ENCODE measurements around the gene GALNT13. TPM values are rescaled to one million over a fixed set of nuclear protein-coding genes. Genes with fewer than 3 reads are reported as not detected.

GALNT13 gene
- total and polyA plus RNA-seq, 2 donors from 2014 or later: 0.57 TPM; not detected in 1

DNA sequence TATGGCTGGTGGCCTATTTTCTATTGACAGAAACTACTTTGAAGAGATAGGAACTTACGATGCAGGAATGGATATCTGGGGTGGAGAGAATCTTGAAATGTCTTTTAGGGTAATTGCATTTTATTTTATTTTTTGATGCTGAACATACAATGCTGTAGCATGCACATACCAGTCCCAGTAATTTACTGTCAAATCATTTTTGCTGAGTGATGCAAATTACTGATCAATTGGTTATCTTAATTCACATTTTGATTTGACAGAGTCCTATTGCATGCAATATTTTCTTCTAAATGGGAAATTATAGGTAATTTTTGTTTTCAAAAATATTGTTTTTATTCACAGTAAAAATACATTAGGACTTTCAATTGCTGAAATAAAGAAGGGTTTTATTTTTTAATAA, 387.3 kb downstream of the GALNT13 start:
- DNase-seq (no peak), FAIRE-seq (no peak)
- Histone ChIP-seq H3K27me3 (ENCODE audit: control insufficient read depth, insufficient read depth, low read length) (no peaks in the 10 kb centered on the region), H3K9ac (ENCODE audit: low read length in 3 of 3) (no peak overlapping the region), H3K4me1 (ENCODE audit: control insufficient read depth in 2 of 3, insufficient read depth in 2 of 3, low read depth in 1 of 3, low read length in 3 of 3) (no peaks in the 10 kb centered on the region), H3K27ac (ENCODE audit: low read depth in 2 of 2, low read length in 2 of 2) (no peak overlapping the region), H3K9me3 (ENCODE audit: control insufficient read depth in 2 of 3, insufficient read depth in 1 of 3, low read length in 3 of 3) (no peaks in the 10 kb centered on the region), H3K4me3 (ENCODE audit: low read length in 3 of 3) (no peak overlapping the region), H3K36me3 (ENCODE audit: control insufficient read depth in 2 of 3, insufficient read depth in 3 of 3, low read length in 3 of 3) (no peaks in the 10 kb centered on the region)
- TF ChIP-seq, protein P1, sequence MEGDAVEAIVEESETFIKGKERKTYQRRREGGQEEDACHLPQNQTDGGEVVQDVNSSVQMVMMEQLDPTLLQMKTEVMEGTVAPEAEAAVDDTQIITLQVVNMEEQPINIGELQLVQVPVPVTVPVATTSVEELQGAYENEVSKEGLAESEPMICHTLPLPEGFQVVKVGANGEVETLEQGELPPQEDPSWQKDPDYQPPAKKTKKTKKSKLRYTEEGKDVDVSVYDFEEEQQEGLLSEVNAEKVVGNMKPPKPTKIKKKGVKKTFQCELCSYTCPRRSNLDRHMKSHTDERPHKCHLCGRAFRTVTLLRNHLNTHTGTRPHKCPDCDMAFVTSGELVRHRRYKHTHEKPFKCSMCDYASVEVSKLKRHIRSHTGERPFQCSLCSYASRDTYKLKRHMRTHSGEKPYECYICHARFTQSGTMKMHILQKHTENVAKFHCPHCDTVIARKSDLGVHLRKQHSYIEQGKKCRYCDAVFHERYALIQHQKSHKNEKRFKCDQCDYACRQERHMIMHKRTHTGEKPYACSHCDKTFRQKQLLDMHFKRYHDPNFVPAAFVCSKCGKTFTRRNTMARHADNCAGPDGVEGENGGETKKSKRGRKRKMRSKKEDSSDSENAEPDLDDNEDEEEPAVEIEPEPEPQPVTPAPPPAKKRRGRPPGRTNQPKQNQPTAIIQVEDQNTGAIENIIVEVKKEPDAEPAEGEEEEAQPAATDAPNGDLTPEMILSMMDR (IDR thresholded peaks at IDR 0.05; ENCODE audit: borderline replicate concordance, extremely low read depth, insufficient read depth): no peak
- intact Hi-C loops (cut with DNase I): no loop called here

GRCh38 chr2:154261473-154262027, 389.8 kb downstream of the GALNT13 start:
- no peaks in the 10 kb centered on the region for H3K4me1 ChIP-seq (ENCODE audit: control insufficient read depth in 2 of 3, insufficient read depth in 2 of 3, low read depth in 1 of 3, low read length in 3 of 3)
- no peak overlapping the region for H3K27ac ChIP-seq (ENCODE audit: low read depth in 2 of 2, low read length in 2 of 2)
- H3K9me3 ChIP-seq (ENCODE audit: control insufficient read depth in 2 of 3, insufficient read depth in 1 of 3, low read length in 3 of 3): no peaks in the 10 kb centered on the region
- FAIRE-seq (no peak), DNase-seq (no peak)
- TF ChIP-seq, protein P1 (IDR thresholded peaks at IDR 0.05; ENCODE audit: borderline replicate concordance, extremely low read depth, insufficient read depth): no peak
- no peaks in the 10 kb centered on the region for H3K36me3 ChIP-seq (ENCODE audit: control insufficient read depth in 2 of 3, insufficient read depth in 3 of 3, low read length in 3 of 3)
- intact Hi-C loops (cut with DNase I): no loop called here
- H3K27me3 ChIP-seq (ENCODE audit: control insufficient read depth, insufficient read depth, low read length): no peaks in the 10 kb centered on the region
- H3K4me3 ChIP-seq (ENCODE audit: low read length in 3 of 3): no peak overlapping the region
- H3K9ac ChIP-seq (ENCODE audit: low read length in 3 of 3): no peak overlapping the region

DNA sequence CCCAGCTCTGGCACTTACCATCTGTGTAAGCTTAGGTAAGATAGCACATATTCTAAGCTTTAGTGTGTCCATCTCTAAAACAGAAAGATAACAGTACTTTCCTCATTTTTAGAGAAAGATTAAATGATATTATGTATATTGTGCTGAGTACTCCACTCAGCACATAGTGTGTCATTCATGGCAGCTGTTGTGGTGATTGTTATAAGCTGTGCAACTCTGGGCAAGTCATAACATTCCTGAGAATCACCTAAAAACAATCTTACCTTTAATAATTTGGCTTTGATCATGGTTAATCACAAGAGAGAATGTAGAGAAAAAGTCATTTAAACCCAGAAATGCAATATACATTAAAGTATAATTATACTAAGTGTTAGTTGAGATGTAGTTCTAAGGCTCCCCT, 391.5 kb downstream of the GALNT13 start:
- TF ChIP-seq, protein P1 (IDR thresholded peaks at IDR 0.05; ENCODE audit: borderline replicate concordance, extremely low read depth, insufficient read depth): no peak
- Histone ChIP-seq H3K9ac (ENCODE audit: low read length in 3 of 3) (no peak overlapping the region), H3K4me1 (ENCODE audit: control insufficient read depth in 2 of 3, insufficient read depth in 2 of 3, low read depth in 1 of 3, low read length in 3 of 3) (no peaks in the 10 kb centered on the region), H3K36me3 (ENCODE audit: control insufficient read depth in 2 of 3, insufficient read depth in 3 of 3, low read length in 3 of 3) (no peaks in the 10 kb centered on the region), H3K27ac (ENCODE audit: low read depth in 2 of 2, low read length in 2 of 2) (no peak overlapping the region), H3K27me3 (ENCODE audit: control insufficient read depth, insufficient read depth, low read length) (no peaks in the 10 kb centered on the region), H3K9me3 (ENCODE audit: control insufficient read depth in 2 of 3, insufficient read depth in 1 of 3, low read length in 3 of 3) (no peaks in the 10 kb centered on the region), H3K4me3 (ENCODE audit: low read length in 3 of 3) (no peak overlapping the region)
- intact Hi-C loops (cut with DNase I): no loop called here
- no peak for FAIRE-seq
- DNase-seq: no peak

GRCh38 chr2:154264024-154264423, 392.3 kb downstream of the GALNT13 start:
- H3K9me3 ChIP-seq (ENCODE audit: control insufficient read depth in 2 of 3, insufficient read depth in 1 of 3, low read length in 3 of 3): no peaks in the 10 kb centered on the region
- H3K36me3 ChIP-seq (ENCODE audit: control insufficient read depth in 2 of 3, insufficient read depth in 3 of 3, low read length in 3 of 3): no peaks in the 10 kb centered on the region
- no peak overlapping the region for H3K9ac ChIP-seq (ENCODE audit: low read length in 3 of 3)
- H3K27ac ChIP-seq (ENCODE audit: low read depth in 2 of 2, low read length in 2 of 2): no peak overlapping the region
- no peaks in the 10 kb centered on the region for H3K4me1 ChIP-seq (ENCODE audit: control insufficient read depth in 2 of 3, insufficient read depth in 2 of 3, low read depth in 1 of 3, low read length in 3 of 3)
- intact Hi-C loops (cut with DNase I): no loop called here
- no peak for DNase-seq
- H3K4me3 ChIP-seq (ENCODE audit: low read length in 3 of 3): no peak overlapping the region
- TF ChIP-seq, protein P1 (IDR thresholded peaks at IDR 0.05; ENCODE audit: borderline replicate concordance, extremely low read depth, insufficient read depth): no peak
- H3K27me3 ChIP-seq (ENCODE audit: control insufficient read depth, insufficient read depth, low read length): no peaks in the 10 kb centered on the region
- FAIRE-seq: no peak
